IPS-15b (cell line): ENCODE data around the gene RELT.

Experiments used
- H3K27me3 ChIP-seq: one replicate; pipeline ENCODE4 v1.6.1; 2013; ENCODE audit warnings: low read length; ENCODE audit not compliant: control insufficient read depth, insufficient read depth
- H3K36me3 ChIP-seq: one replicate; pipeline ENCODE4 v1.6.1; 2013; ENCODE audit warnings: low read length; ENCODE audit not compliant: control insufficient read depth, insufficient read depth
- H3K4me1 ChIP-seq: one replicate; pipeline ENCODE4 v1.6.1; 2013; ENCODE audit warnings: mild to moderate bottlenecking, low read length; ENCODE audit not compliant: control insufficient read depth, insufficient read depth
- H3K4me3 ChIP-seq: one replicate; pipeline ENCODE4 v1.5.1; 2013; ENCODE audit warnings: low read depth, low read length
- H3K9ac ChIP-seq: one replicate; pipeline ENCODE4 v1.6.1; 2013; ENCODE audit warnings: low read depth, mild to moderate bottlenecking, low read length
- H3K9me3 ChIP-seq: one replicate; pipeline ENCODE4 v1.6.1; 2013; ENCODE audit warnings: mild to moderate bottlenecking, low read length; ENCODE audit not compliant: control insufficient read depth, insufficient read depth

RELT gene

GRCh38 chr11:73365352-73366264 lies 10.6 kb upstream of the RELT start:
- H3K4me3 ChIP-seq: no peak overlapping the region
- no peak overlapping the region for H3K9ac ChIP-seq
- H3K4me1 ChIP-seq: no peaks in the 10 kb centered on the region
- no peaks in the 10 kb centered on the region for H3K9me3 ChIP-seq
- peaks cover 5% of the 10 kb centered on the region for H3K27me3 ChIP-seq
- H3K36me3 ChIP-seq: peaks cover 4% of the 10 kb centered on the region

GRCh38 chr11:73366265-73366610 lies 10.0 kb upstream of the RELT start:
- no peaks in the 10 kb centered on the region for H3K4me1 ChIP-seq

GRCh38 chr11:73366953-73367352 lies 9.2 kb upstream of the RELT start:
- Histone ChIP-seq H3K4me1 (no peaks in the 10 kb centered on the region), H3K36me3 (peaks cover 4% of the 10 kb centered on the region), H3K9me3 (no peaks in the 10 kb centered on the region), H3K4me3 (no peak overlapping the region), H3K27me3 (peaks cover 5% of the 10 kb centered on the region), H3K9ac (no peak overlapping the region)

More at GRCh38 chr11:73366265-73366610, 10.0 kb upstream of the RELT start:
- Histone ChIP-seq H3K36me3 (peaks cover 4% of the 10 kb centered on the region), H3K27me3 (peaks cover 5% of the 10 kb centered on the region), H3K9me3 (no peaks in the 10 kb centered on the region), H3K4me3 (no peak overlapping the region), H3K9ac (no peak overlapping the region)

- no peaks in the 10 kb centered on the region for H3K4me1 ChIP-seq
Measured at GRCh38 chr11:73367482-73368024, 8.6 kb upstream of the RELT start.

GRCh38 chr11:73372375-73372993 lies 3.7 kb upstream of the RELT start:
- H3K4me3 ChIP-seq: no peak overlapping the region
- H3K4me1 ChIP-seq: peaks cover 4% of the 10 kb centered on the region
- no peak overlapping the region for H3K9ac ChIP-seq
- H3K9me3 ChIP-seq: no peaks in the 10 kb centered on the region
- no peaks in the 10 kb centered on the region for H3K36me3 ChIP-seq
- no peaks in the 10 kb centered on the region for H3K27me3 ChIP-seq

More at GRCh38 chr11:73367482-73368024, 8.6 kb upstream of the RELT start:
- Histone ChIP-seq H3K4me3 (no peak overlapping the region), H3K9me3 (no peaks in the 10 kb centered on the region), H3K27me3 (peaks cover 4% of the 10 kb centered on the region), H3K9ac (no peak overlapping the region), H3K36me3 (peaks cover 4% of the 10 kb centered on the region)

- Histone ChIP-seq H3K27me3 (peaks cover 2% of the 10 kb centered on the region), H3K4me1 (peaks cover 7% of the 10 kb centered on the region), H3K9ac (no peak overlapping the region)
Measured at GRCh38 chr11:73374151-73374550, 2.0 kb upstream of the RELT start.

GRCh38 chr11:73375830-73376159 lies 404 bp upstream of the RELT start:
- H3K27me3 ChIP-seq: peaks cover 2% of the 10 kb centered on the region
- no peaks in the 10 kb centered on the region for H3K36me3 ChIP-seq
- no peak overlapping the region for H3K4me3 ChIP-seq
- peaks cover 7% of the 10 kb centered on the region for H3K4me1 ChIP-seq
- no peaks in the 10 kb centered on the region for H3K9me3 ChIP-seq
- H3K9ac ChIP-seq: no peak overlapping the region

More at GRCh38 chr11:73374151-73374550, 2.0 kb upstream of the RELT start:
- H3K4me3 ChIP-seq: no peak overlapping the region
- no peaks in the 10 kb centered on the region for H3K9me3 ChIP-seq
- no peaks in the 10 kb centered on the region for H3K36me3 ChIP-seq

- peaks cover 2% of the 10 kb centered on the region for H3K27me3 ChIP-seq
- H3K36me3 ChIP-seq: no peaks in the 10 kb centered on the region
- peak overlapping the region; percentile 79 for H3K4me3 ChIP-seq
- H3K4me1 ChIP-seq: peaks cover 7% of the 10 kb centered on the region
- peak overlapping the region; percentile 70 for H3K9ac ChIP-seq
- no peaks in the 10 kb centered on the region for H3K9me3 ChIP-seq
Measured at GRCh38 chr11:73376803-73377629, 817 bp downstream of the RELT start.

GRCh38 chr11:73379189-73379880 lies 3.1 kb downstream of the RELT start:
- Histone ChIP-seq H3K27me3 (peaks cover 2% of the 10 kb centered on the region), H3K4me3 (no peak overlapping the region), H3K9me3 (no peaks in the 10 kb centered on the region), H3K9ac (no peak overlapping the region), H3K4me1 (peaks cover 7% of the 10 kb centered on the region), H3K36me3 (no peaks in the 10 kb centered on the region)

GRCh38 chr11:73380331-73380730 lies 4.1 kb downstream of the RELT start:
- Histone ChIP-seq H3K9ac (peak overlapping the region; percentile 24), H3K27me3 (peaks cover 2% of the 10 kb centered on the region), H3K4me1 (peaks cover 7% of the 10 kb centered on the region), H3K36me3 (no peaks in the 10 kb centered on the region), H3K9me3 (no peaks in the 10 kb centered on the region), H3K4me3 (no peak overlapping the region)

- H3K4me1 ChIP-seq: peaks cover 3% of the 10 kb centered on the region
- peak overlapping the region; percentile 24 for H3K9ac ChIP-seq
- H3K36me3 ChIP-seq: no peaks in the 10 kb centered on the region
- peaks cover 2% of the 10 kb centered on the region for H3K27me3 ChIP-seq
- no peaks in the 10 kb centered on the region for H3K9me3 ChIP-seq
- no peak overlapping the region for H3K4me3 ChIP-seq
Measured at GRCh38 chr11:73380897-73381410, 4.8 kb downstream of the RELT start.
